CD4-positive, alpha-beta T cell treated with Interleukin-17A for 4 hours (primary cell): ENCODE data around the gene ANKAR.
"Not testable (repeated sequence)": the region's sequence is repeated elsewhere in the genome, so short reads cannot be mapped to it uniquely, and the experiment has no call there.

Experiments
- DNase-seq: peaks from one replicate; pipeline ENCODE4 v3.0.0-alpha.2; 2020; ENCODE audit warnings: mixed read lengths

Gene ANKAR

DNA sequence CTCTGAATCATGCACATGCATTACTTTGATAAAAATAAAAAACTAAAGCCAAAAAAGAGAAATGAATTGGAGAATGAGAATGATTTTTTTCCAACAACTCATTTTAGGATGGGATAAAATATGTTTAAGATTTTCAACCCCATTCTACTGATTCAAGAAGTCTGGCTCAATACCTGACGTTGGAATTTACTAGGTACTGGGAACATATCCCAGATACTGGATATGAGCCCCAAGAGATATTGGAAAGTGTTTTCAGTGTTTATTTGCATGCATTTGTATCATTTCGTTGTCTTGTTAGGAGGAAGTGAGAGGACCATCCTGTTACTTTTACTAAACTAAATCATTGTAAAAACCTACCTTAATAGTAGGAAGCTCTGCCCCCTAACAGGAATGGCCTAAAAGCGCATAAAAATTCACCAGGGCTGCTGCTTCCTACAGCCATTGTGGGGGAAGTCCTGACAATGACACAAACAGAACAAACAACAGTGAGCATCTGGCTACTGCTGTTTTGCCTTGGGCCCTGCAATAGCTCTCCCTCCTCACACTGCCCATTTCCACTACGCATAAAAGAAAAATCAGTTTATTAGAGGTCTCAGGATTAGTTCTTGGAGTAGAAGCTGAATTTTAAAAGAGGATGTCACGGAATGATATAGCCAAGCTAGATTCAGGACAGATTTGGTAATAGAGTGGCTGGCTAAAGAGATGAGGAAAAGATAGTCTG, 35.2 kb downstream of the ANKAR start:
- DNase-seq = no peak

DNA sequence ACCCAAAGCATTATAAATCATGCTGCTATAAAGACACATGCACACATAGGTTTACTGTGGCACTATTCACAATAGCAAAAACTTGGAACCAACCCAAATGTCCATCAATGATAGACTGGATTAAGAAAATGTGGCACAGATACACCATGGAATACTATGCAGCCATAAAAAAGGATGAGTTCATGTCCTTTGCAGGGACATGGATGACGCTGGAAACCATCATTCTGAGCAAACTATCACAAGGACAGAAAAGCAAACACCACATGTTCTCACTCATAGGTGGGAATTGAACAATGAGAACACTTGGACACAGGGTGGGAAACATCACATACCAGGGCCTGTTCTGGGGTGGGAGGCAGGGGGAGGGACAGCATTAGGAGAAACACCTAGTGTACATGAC, 43.1 kb downstream of the ANKAR start:
- DNase-seq = not testable (repeated sequence)

DNA sequence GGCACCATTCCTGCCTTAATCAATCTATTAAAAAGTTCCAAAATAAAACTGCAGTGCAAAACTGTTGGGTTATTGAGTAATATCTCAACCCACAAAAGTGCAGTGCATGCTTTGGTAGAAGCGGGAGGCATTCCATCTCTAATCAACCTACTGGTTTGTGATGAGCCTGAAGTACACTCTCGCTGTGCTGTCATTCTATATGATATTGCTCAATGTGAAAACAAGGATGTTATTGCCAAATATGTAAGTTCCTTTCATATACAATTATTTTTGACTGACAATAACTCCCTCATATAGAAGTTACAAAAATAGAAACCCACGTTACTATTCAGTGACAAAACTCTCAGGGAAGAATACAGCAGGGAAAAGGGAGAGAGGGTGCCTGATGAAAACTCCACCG, 45.1 kb downstream of the ANKAR start:
- no peak for DNase-seq

DNA sequence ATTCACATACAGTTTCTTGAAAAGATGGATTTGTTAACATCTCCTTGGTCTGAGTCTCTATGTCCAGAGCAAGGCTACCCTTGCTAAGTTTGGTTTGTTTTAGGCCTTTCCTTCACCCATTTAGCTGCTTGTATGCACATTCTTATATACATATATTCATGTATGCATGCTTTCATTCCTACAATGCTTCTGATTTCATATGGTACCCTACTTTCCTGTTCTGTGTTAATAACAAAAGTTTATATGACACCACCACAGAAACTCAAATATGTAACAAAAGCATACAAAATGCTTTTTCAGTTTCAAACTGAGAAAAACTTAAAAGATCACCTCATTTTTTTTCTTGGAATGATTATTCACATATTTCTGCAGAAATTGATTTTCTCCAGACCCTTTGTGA, 48.7 kb downstream of the ANKAR start:
- no peak for DNase-seq
